Transverse colon (tissue), 4 donors: ENCODE measurements around the gene PRKCH.

Experiments
- CTCF ChIP-seq, 5 experiments: fragments of 200-600 bp in 3 of 5; fragments of 450-650 bp in 2 of 5; sonication (generic) in 3 of 5; IDR thresholded peaks; 1 replicate in 2 of 5; 2 replicates in 3 of 5; pipeline ENCODE4 v1.5.1; 2016 to 2017; ENCODE audit warnings: antibody characterized with exemption in 5 of 5, inconsistent platforms in 3 of 5, mild to moderate bottlenecking in 2 of 5, moderate library complexity in 1 of 5
- EP300 ChIP-seq: sonication (generic); formaldehyde crosslinking; IDR thresholded peaks from one replicate; pipeline ENCODE4 v1.6.1; 2017; ENCODE audit warnings: antibody characterized with exemption, low read depth
- POLR2AphosphoS5 ChIP-seq, 3 donors: sonication (generic); formaldehyde crosslinking; IDR thresholded peaks; one replicate each; pipeline ENCODE4 v1.6.1; 2016; ENCODE audit warnings: antibody characterized with exemption in 3 of 3

- TF ChIP-seq CTCF (IDR thresholded peaks at IDR 0.05) (no peak), POLR2AphosphoS5 (IDR thresholded peaks at IDR 0.05) (peak in 1 of 3 donors; percentile 18), EP300 (no peak)
Measured at GRCh38 chr14:61533513-61534255, 212.3 kb downstream of the PRKCH start.
